ENCODE measurements around the gene RUNX1.

Gene RUNX1

GRCh38 chr21:35005077-35005476 is 44.0 kb downstream of the RUNX1 start:
- Histone ChIP-seq H3K4me3 (no peak overlapping the region), H3K27ac (no peak overlapping the region)
- no peak for DNase-seq (ENCODE audit: low spot score)
- TF ChIP-seq CTCF (IDR thresholded peaks at IDR 0.05): no peak

- DNase-seq (ENCODE audit: low spot score): no peak
- H3K27ac ChIP-seq: no peak overlapping the region
- TF ChIP-seq CTCF (IDR thresholded peaks at IDR 0.05): no peak
- no peak overlapping the region for H3K4me3 ChIP-seq
Observed at GRCh38 chr21:35004314-35004713, 44.8 kb downstream of the RUNX1 start.

GRCh38 chr21:35002879-35003722 is 46.0 kb downstream of the RUNX1 start:
- no peak for DNase-seq (ENCODE audit: low spot score)
- H3K27ac ChIP-seq: no peak overlapping the region
- no peak for TF ChIP-seq CTCF (IDR thresholded peaks at IDR 0.05)
- H3K4me3 ChIP-seq: no peak overlapping the region

GRCh38 chr21:34999397-34999941 is 49.6 kb downstream of the RUNX1 start:
- TF ChIP-seq CTCF (IDR thresholded peaks at IDR 0.05): no peak
- DNase-seq (ENCODE audit: low spot score): no peak
- H3K27ac ChIP-seq: no peak overlapping the region
- no peak overlapping the region for H3K4me3 ChIP-seq

GRCh38 chr21:34998176-34998575 is 50.9 kb downstream of the RUNX1 start:
- DNase-seq (ENCODE audit: low spot score): no peak
- H3K27ac ChIP-seq: no peak overlapping the region
- TF ChIP-seq CTCF (IDR thresholded peaks at IDR 0.05): no peak
- no peak overlapping the region for H3K4me3 ChIP-seq

- Histone ChIP-seq H3K4me3 (no peak overlapping the region), H3K27ac (no peak overlapping the region)
- no peak for TF ChIP-seq CTCF (IDR thresholded peaks at IDR 0.05)
- DNase-seq (ENCODE audit: low spot score): no peak
Observed at GRCh38 chr21:34997294-34997693, 51.8 kb downstream of the RUNX1 start.
